Measurements from ENCODE around the gene WDR17.

- TF ChIP-seq, protein P1, sequence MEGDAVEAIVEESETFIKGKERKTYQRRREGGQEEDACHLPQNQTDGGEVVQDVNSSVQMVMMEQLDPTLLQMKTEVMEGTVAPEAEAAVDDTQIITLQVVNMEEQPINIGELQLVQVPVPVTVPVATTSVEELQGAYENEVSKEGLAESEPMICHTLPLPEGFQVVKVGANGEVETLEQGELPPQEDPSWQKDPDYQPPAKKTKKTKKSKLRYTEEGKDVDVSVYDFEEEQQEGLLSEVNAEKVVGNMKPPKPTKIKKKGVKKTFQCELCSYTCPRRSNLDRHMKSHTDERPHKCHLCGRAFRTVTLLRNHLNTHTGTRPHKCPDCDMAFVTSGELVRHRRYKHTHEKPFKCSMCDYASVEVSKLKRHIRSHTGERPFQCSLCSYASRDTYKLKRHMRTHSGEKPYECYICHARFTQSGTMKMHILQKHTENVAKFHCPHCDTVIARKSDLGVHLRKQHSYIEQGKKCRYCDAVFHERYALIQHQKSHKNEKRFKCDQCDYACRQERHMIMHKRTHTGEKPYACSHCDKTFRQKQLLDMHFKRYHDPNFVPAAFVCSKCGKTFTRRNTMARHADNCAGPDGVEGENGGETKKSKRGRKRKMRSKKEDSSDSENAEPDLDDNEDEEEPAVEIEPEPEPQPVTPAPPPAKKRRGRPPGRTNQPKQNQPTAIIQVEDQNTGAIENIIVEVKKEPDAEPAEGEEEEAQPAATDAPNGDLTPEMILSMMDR (IDR thresholded peaks at IDR 0.05; ENCODE audit: low read depth, low read length, poor library complexity, severe bottlenecking), result no peak
- no peak for TF ChIP-seq EZH2phosphoT487 (IDR thresholded peaks at IDR 0.05; ENCODE audit: borderline replicate concordance, low read length)
These were observed 42.1 kb downstream of the WDR17 start for GRCh38 chr4:176107695-176108094.

Measured in DOHH2 (cell line).